ENCODE measurements around the gene MGAT4C. TPM values are rescaled to one million over a fixed set of nuclear protein-coding genes. Genes with fewer than 3 reads are reported as not detected.

The MGAT4C gene
- total RNA-seq, 2 donors from 2014 or later, result 0.05 to 0.24 TPM

GRCh38 chr12:86249276-86249675 lies 6.9 kb downstream of the MGAT4C start:
- no peaks in the 10 kb centered on the region for H3K27me3 ChIP-seq

GRCh38 chr12:86247871-86248270 lies 8.3 kb downstream of the MGAT4C start:
- no peak overlapping the region for H3K27ac ChIP-seq
- H3K36me3 ChIP-seq, result no peaks in the 10 kb centered on the region
- TF ChIP-seq CTCF (IDR thresholded peaks at IDR 0.05), result no peak
- intact Hi-C loops (cut with DNase I), result no loop called here
- H3K4me3 ChIP-seq, result no peak overlapping the region
- H3K27me3 ChIP-seq, result no peaks in the 10 kb centered on the region
- no peak for DNase-seq
- H3K9ac ChIP-seq (ENCODE audit: low read depth in 2 of 2, low read length in 2 of 2), result no peak overlapping the region
- no peaks in the 10 kb centered on the region for H3K4me1 ChIP-seq
- H3K9me3 ChIP-seq, result no peaks in the 10 kb centered on the region

More at GRCh38 chr12:86249276-86249675, 6.9 kb downstream of the MGAT4C start:
- intact Hi-C loops (cut with DNase I), result no loop called here
- Histone ChIP-seq H3K36me3 (no peaks in the 10 kb centered on the region), H3K9me3 (no peaks in the 10 kb centered on the region), H3K9ac (ENCODE audit: low read depth in 2 of 2, low read length in 2 of 2) (no peak overlapping the region), H3K4me1 (no peaks in the 10 kb centered on the region), H3K4me3 (no peak overlapping the region), H3K27ac (no peak overlapping the region)
- no peak for TF ChIP-seq CTCF (IDR thresholded peaks at IDR 0.05)
- no peak for DNase-seq

- intact Hi-C loops (cut with DNase I), result no loop called here
- Histone ChIP-seq H3K4me3 (no peak overlapping the region), H3K36me3 (no peaks in the 10 kb centered on the region), H3K27ac (no peak overlapping the region), H3K9me3 (no peaks in the 10 kb centered on the region), H3K4me1 (no peaks in the 10 kb centered on the region), H3K9ac (ENCODE audit: low read depth in 2 of 2, low read length in 2 of 2) (no peak overlapping the region), H3K27me3 (no peaks in the 10 kb centered on the region)
- DNase-seq, result no peak
- TF ChIP-seq CTCF (IDR thresholded peaks at IDR 0.05), result no peak
Observed at GRCh38 chr12:86241600-86241999, 14.6 kb downstream of the MGAT4C start.

GRCh38 chr12:86234316-86234855 lies 21.8 kb downstream of the MGAT4C start:
- H3K9ac ChIP-seq (ENCODE audit: low read depth in 2 of 2, low read length in 2 of 2), result no peak overlapping the region
- no peaks in the 10 kb centered on the region for H3K27me3 ChIP-seq
- intact Hi-C loops (cut with DNase I), result no loop called here
- no peak overlapping the region for H3K27ac ChIP-seq
- H3K4me3 ChIP-seq, result no peak overlapping the region
- H3K36me3 ChIP-seq, result no peaks in the 10 kb centered on the region
- H3K4me1 ChIP-seq, result no peaks in the 10 kb centered on the region
- H3K9me3 ChIP-seq, result no peaks in the 10 kb centered on the region
- no peak for TF ChIP-seq CTCF (IDR thresholded peaks at IDR 0.05)
- DNase-seq, result no peak

- no peak overlapping the region for H3K9ac ChIP-seq (ENCODE audit: low read depth in 2 of 2, low read length in 2 of 2)
- DNase-seq, result no peak
- no peak for TF ChIP-seq CTCF (IDR thresholded peaks at IDR 0.05)
- H3K27me3 ChIP-seq, result no peaks in the 10 kb centered on the region
- H3K4me1 ChIP-seq, result no peaks in the 10 kb centered on the region
- intact Hi-C loops (cut with DNase I), result no loop called here
- H3K36me3 ChIP-seq, result no peaks in the 10 kb centered on the region
- no peak overlapping the region for H3K4me3 ChIP-seq
- no peaks in the 10 kb centered on the region for H3K9me3 ChIP-seq
- H3K27ac ChIP-seq, result no peak overlapping the region
Observed at GRCh38 chr12:86233126-86233525, 23.1 kb downstream of the MGAT4C start.
